B cell (primary cell): Measurements from ENCODE around the gene NHEJ1. TPM values are rescaled to one million over a fixed set of nuclear protein-coding genes. Genes with fewer than 3 reads are reported as not detected.

Experiments used
- ATAC-seq: fragments of 200-7000 bp; cut with Tn5 transposase; one replicate; pipeline ENCODE4 v1.10.0; 2021; ENCODE audit warnings: low read depth, mild to moderate bottlenecking, moderate number of reproducible peaks, moderate library complexity
- CTCF ChIA-PET: fragments of 350-600 bp; sonication (Branson Sonifier 250); formaldehyde crosslinking; loops from one replicate; lab custom pipeline; 2021; ENCODE audit warnings: antibody characterized with exemption, inconsistent platforms; lab: Charles Lee
- POLR2A ChIA-PET: fragments of 350-600 bp; sonication (Branson Sonifier 250); formaldehyde crosslinking; loops from one replicate; lab custom pipeline; 2021; ENCODE audit warnings: antibody characterized with exemption; lab: Charles Lee
- DNase-seq: peaks from one replicate; pipeline ENCODE4 v3.0.0; 2013
- H2AFZ ChIP-seq: 2 replicates; pipeline ENCODE4 v1.6.1; 2012; ENCODE audit warnings: mild to moderate bottlenecking, low read depth, low read length; ENCODE audit not compliant: insufficient read depth, poor library complexity, severe bottlenecking
- H3K27ac ChIP-seq, 2 donors: 1 replicate in 1 of 2; 2 replicates in 1 of 2; pipeline ENCODE4 v1.5.1; 2012 to 2013; ENCODE audit warnings: low read length in 2 of 2, mild to moderate bottlenecking in 2 of 2, moderate library complexity in 1 of 2
- H3K27me3 ChIP-seq, 4 experiments: fragments of 200-600 bp in 1 of 4; sonication (generic) in 1 of 4; replicated peaks in 1 of 4; 1 replicate in 2 of 4; 2 replicates in 2 of 4; pipeline versions ENCODE4 v1.6.1 to v1.7.0; 2013 to 2016; ENCODE audit warnings: low read length in 3 of 4, mild to moderate bottlenecking in 2 of 4, mixed read lengths in 1 of 4, moderate library complexity in 1 of 4; ENCODE audit not compliant: insufficient read depth in 4 of 4, control insufficient read depth in 3 of 4; ENCODE audit errors: control extremely low read depth in 1 of 4
- H3K36me3 ChIP-seq, 2 experiments: replicated peaks in 1 of 2; 1 replicate in 1 of 2; 2 replicates in 1 of 2; pipeline versions ENCODE4 v1.6.1 to v1.7.1; 2013; ENCODE audit warnings: low read length in 1 of 2; ENCODE audit not compliant: insufficient read depth in 2 of 2, control insufficient read depth in 1 of 2; ENCODE audit errors: control extremely low read depth in 1 of 2, extremely low read depth in 1 of 2
- H3K4me1 ChIP-seq, 2 donors: fragments of 200-600 bp in 1 of 2; sonication (generic) in 1 of 2; 1 replicate in 1 of 2; 2 replicates in 1 of 2; pipeline versions ENCODE4 v1.5.1 to v1.6.1; 2013 to 2017; ENCODE audit warnings: low read length in 2 of 2; ENCODE audit not compliant: control insufficient read depth in 2 of 2, insufficient read depth in 2 of 2
- H3K4me2 ChIP-seq: replicated peaks from 2 replicates; pipeline ENCODE3; 2012; ENCODE audit warnings: mild to moderate bottlenecking, low read depth, low read length; ENCODE audit not compliant: poor library complexity, severe bottlenecking
- H3K4me3 ChIP-seq, 5 experiments: fragments of 200-600 bp in 1 of 5; sonication (generic) in 1 of 5; 1 replicate in 3 of 5; 2 replicates in 2 of 5; pipeline versions ENCODE4 v1.5.1 to v1.7.0; 2011 to 2016; ENCODE audit warnings: low read length in 4 of 5, mild to moderate bottlenecking in 4 of 5, low read depth in 2 of 5, control low read depth in 1 of 5, moderate library complexity in 1 of 5; ENCODE audit not compliant: insufficient read depth in 1 of 5; ENCODE audit errors: control extremely low read depth in 1 of 5, extremely low read depth in 1 of 5
- H3K79me2 ChIP-seq: fragments of 200-600 bp; sonication (generic); one replicate; pipeline ENCODE4 v1.6.0; 2016; ENCODE audit warnings: low read length; ENCODE audit not compliant: control insufficient read depth, insufficient read depth
- H3K9ac ChIP-seq: fragments of 200-600 bp; sonication (generic); 2 replicates; pipeline ENCODE4 v1.6.1; 2017; ENCODE audit warnings: mild to moderate bottlenecking, low read length, moderate library complexity
- H3K9me3 ChIP-seq, 3 donors: one replicate each; pipeline versions ENCODE4 v1.6.1 to v1.7.1; 2013; ENCODE audit warnings: low read length in 2 of 3; ENCODE audit not compliant: control insufficient read depth in 2 of 3, insufficient read depth in 1 of 3; ENCODE audit errors: control extremely low read depth in 1 of 3
- H4K20me1 ChIP-seq: 2 replicates; pipeline ENCODE4 v1.6.0; 2012; ENCODE audit warnings: mild to moderate bottlenecking, low read length; ENCODE audit not compliant: insufficient read depth, control insufficient read depth, poor library complexity, severe bottlenecking
- H3K27ac Mint-ChIP-seq: one replicate; pipeline ENCODE4 v1.8.0; 2021; ENCODE audit warnings: mixed read lengths
- H3K27me3 Mint-ChIP-seq: one replicate; pipeline ENCODE4 v1.8.0; 2021; ENCODE audit warnings: mixed read lengths
- H3K4me1 Mint-ChIP-seq: one replicate; pipeline ENCODE4 v1.8.0; 2021; ENCODE audit warnings: mixed read lengths
- H3K4me3 Mint-ChIP-seq: one replicate; pipeline ENCODE4 v1.8.0; 2021; ENCODE audit warnings: mixed read lengths
- H3K9me3 Mint-ChIP-seq: one replicate; pipeline ENCODE4 v1.8.0; 2022; ENCODE audit warnings: mixed read lengths; ENCODE audit not compliant: insufficient read depth
- CTCF ChIP-seq: fragments of 200-600 bp; IDR thresholded peaks from one replicate; pipeline ENCODE4 v1.8.0; 2022; ENCODE audit warnings: antibody characterized with exemption, mild to moderate bottlenecking
- EZH2 ChIP-seq: IDR thresholded peaks from 2 replicates; pipeline ENCODE4 v1.6.1; 2012; ENCODE audit warnings: borderline replicate concordance, low read depth, mild to moderate bottlenecking, moderate library complexity, low read length; ENCODE audit not compliant: insufficient read depth, poor library complexity, severe bottlenecking
- WGBS: methylation state at CpG from one replicate; pipeline ENCODE4 v1.1.5; 2013; ENCODE audit warnings: missing lambda C conversion rate; ENCODE audit not compliant: insufficient coverage; 5-methylcytosine and 5-hydroxymethylcytosine counted together
- intact Hi-C: fragments of 100-400 bp; cut with micrococcal nuclease; formaldehyde crosslinking; loops from one replicate; pipeline ENCODE4 v1.10.0; 2022
- polyA plus RNA-seq: library from polyadenylated mRNA; depleted of rRNA; stranded (reverse); fragments of >200 nt; gene quantifications from 2 replicates; pipeline ENCODE4 v1.2.3, GENCODE V29; 2012
- total RNA-seq, 2 donors: library from RNA; stranded (reverse); fragments of 120-200 nt in 1 of 2; gene quantifications; 1 replicate in 1 of 2; 2 replicates in 1 of 2; pipeline versions ENCODE4 v1.2.3 to v1.2.4, GENCODE V29; 2013 to 2022

The NHEJ1 gene
- total and polyA plus RNA-seq, 2 donors (not counting 1 experiment from before 2014, with no cell fraction given), result 14.9 to 25.0 TPM

GRCh38 chr2:219118504-219118903 is 42.1 kb downstream of the NHEJ1 start:
- H3K4me1 Mint-ChIP-seq, result peaks cover 1% of the 10 kb centered on the region
- H3K27me3 ChIP-seq, result no peaks in the 10 kb centered on the region
- no peak overlapping the region for H2AFZ ChIP-seq
- H3K9me3 ChIP-seq, result no peaks in the 10 kb centered on the region
- DNase-seq, result no peak
- H3K79me2 ChIP-seq, result peaks cover 17% of the 10 kb centered on the region
- WGBS, result 80% methylated on average over 12 of the region's 12 CpGs
- ATAC-seq, result no peak
- peaks cover 5 to 13% of the 10 kb centered on the region in 2 experiments for H3K36me3 ChIP-seq
- H3K9me3 Mint-ChIP-seq, result no peaks in the 10 kb centered on the region
- no peak overlapping the region for H3K4me3 ChIP-seq
- H4K20me1 ChIP-seq, result peaks cover 67% of the 10 kb centered on the region
- no peaks in the 10 kb centered on the region for H3K4me1 ChIP-seq
- ChIA-PET CTCF (interaction anchor here (1.0 to 5.0 kb wide), 11 partner anchors 11 to 267 kb away, joined by 3 to 75 read pairs (median 16); no protein-coding TSS in a partner anchor), POLR2A (no interaction called here)
- intact Hi-C loops, result no loop called here
- H3K27ac Mint-ChIP-seq, result no peak overlapping the region
- H3K27ac ChIP-seq, result no peak overlapping the region
- H3K4me3 Mint-ChIP-seq, result no peak overlapping the region
- H3K27me3 Mint-ChIP-seq, result no peaks in the 10 kb centered on the region
- TF ChIP-seq CTCF, result no peak
- TF ChIP-seq EZH2, result no peak
- no peak overlapping the region for H3K9ac ChIP-seq
- no peak overlapping the region for H3K4me2 ChIP-seq

GRCh38 chr2:219116776-219117646 is 43.6 kb downstream of the NHEJ1 start:
- Histone ChIP-seq H3K9me3 (no peaks in the 10 kb centered on the region), H3K36me3 (peaks cover 5 to 13% of the 10 kb centered on the region in 2 experiments), H3K27me3 (no peaks in the 10 kb centered on the region), H3K27ac (no peak overlapping the region), H3K4me1 (no peaks in the 10 kb centered on the region), H3K79me2 (peaks cover 15% of the 10 kb centered on the region), H3K9ac (no peak overlapping the region), H4K20me1 (peaks cover 62% of the 10 kb centered on the region), H3K4me3 (no peak overlapping the region), H3K4me2 (no peak overlapping the region), H2AFZ (no peak overlapping the region)
- 96% methylated on average over 6 of the region's 8 CpGs for WGBS
- ATAC-seq, result no peak
- TF ChIP-seq CTCF (no peak), EZH2 (no peak)
- no peak overlapping the region for H3K4me3 Mint-ChIP-seq
- ChIA-PET POLR2A (no interaction called here), CTCF (interaction anchor here (0.6 to 5.0 kb wide), 8 partner anchors 13 to 137 kb away, joined by 3 to 20 read pairs (median 4); no protein-coding TSS in a partner anchor)
- DNase-seq, result no peak
- H3K4me1 Mint-ChIP-seq, result peaks cover 3% of the 10 kb centered on the region
- no peaks in the 10 kb centered on the region for H3K9me3 Mint-ChIP-seq
- intact Hi-C loops, result no loop called here
- no peaks in the 10 kb centered on the region for H3K27me3 Mint-ChIP-seq
- no peak overlapping the region for H3K27ac Mint-ChIP-seq
